ENCODE data around the gene IKBKE. TPM values are rescaled to one million over a fixed set of nuclear protein-coding genes. Genes with fewer than 3 reads are reported as not detected.

Gene IKBKE
- polyA plus RNA-seq, 2 of the 4 experiments (the other 2 are of a cell fraction), result 6.3 to 6.4 TPM

- Histone ChIP-seq H3K4me3 (no peak overlapping the region), H3K27ac (no peak overlapping the region), H3K4me2 (no peak overlapping the region), H3K4me1 (peaks cover 11% of the 10 kb centered on the region; the same call in 2 of the 3 replicates), H3K9me3 (no peaks in the 10 kb centered on the region)
- FAIRE-seq (no peak), DNase-seq (ENCODE audit: low read depth in 1 of 2, low spot score in 1 of 2) (no peak), ATAC-seq (no peak)
- WGBS (ENCODE audit: missing lambda C conversion rate), result 59% methylated on average over 6 of the region's 6 CpGs
- ChIA-PET CTCF (interaction anchor here (0.9 to 10.1 kb wide), 11 partner anchors 7 to 486 kb away, joined by 3 to 121 read pairs (median 6); partner anchors contain the start of gene RASSF5), POLR2A (interaction anchor here (1.0 kb wide), 1 partner anchor 11 kb away, joined by 3 read pairs; the partner anchor contains the start of gene RASSF5)
- no peak for TF ChIP-seq E2F6 (IDR thresholded peaks at IDR 0.05; ENCODE audit: borderline replicate concordance, low read depth)
- TF ChIP-seq NFE2L2 (conservative IDR thresholded peaks at IDR 0.05; ENCODE audit: low read length), result no peak
- no peak for TF ChIP-seq SMC3 (IDR thresholded peaks at IDR 0.05)
- no peak for TF ChIP-seq SREBF2 (IDR thresholded peaks at IDR 0.05)
- TF ChIP-seq ZFP36 (IDR thresholded peaks at IDR 0.05; ENCODE audit: borderline replicate concordance, partially characterized antibody), result no peak
- no peak for TF ChIP-seq ZC3H11A (IDR thresholded peaks at IDR 0.05)
- TF ChIP-seq REST (IDR thresholded peaks at IDR 0.05), result no peak
- TF ChIP-seq BCL3 (IDR thresholded peaks at IDR 0.05), result no peak
- no peak for TF ChIP-seq FOSB (CRISPR knock-in tag; IDR thresholded peaks at IDR 0.05)
Measured at GRCh38 chr1:206496131-206496793, 26.0 kb downstream of the IKBKE start.

- no peak overlapping the region for H3K4me3 ChIP-seq
- peaks cover 16% of the 10 kb centered on the region; the same call in 2 of the 3 replicates for H3K4me1 ChIP-seq
- FAIRE-seq (no peak), DNase-seq (ENCODE audit: low read depth in 1 of 2, low spot score in 1 of 2) (no peak), ATAC-seq (no peak)
- TF ChIP-seq JUNB (IDR thresholded peaks at IDR 0.05), result no peak
- no peak for TF ChIP-seq RAD21 (conservative IDR thresholded peaks at IDR 0.05 in 1 of 2, IDR thresholded peaks at IDR 0.05 in 1 of 2)
- no peak for TF ChIP-seq HES2 (IDR thresholded peaks at IDR 0.05)
- no peak overlapping the region for H3K4me2 ChIP-seq
- WGBS (ENCODE audit: missing lambda C conversion rate), result 75% methylated on average over 4 of the region's 4 CpGs
- no peak overlapping the region for H3K27ac ChIP-seq
- ChIA-PET CTCF (interaction anchor here (0.7 to 10.1 kb wide), 8 partner anchors 5 to 937 kb away, joined by 3 to 121 read pairs (median 6); partner anchors contain the start of gene RASSF5), POLR2A (no interaction called here)
- H3K9me3 ChIP-seq, result no peaks in the 10 kb centered on the region
Measured at GRCh38 chr1:206497363-206497762, 27.1 kb downstream of the IKBKE start.

- H3K4me2 ChIP-seq, result no peak overlapping the region
- H3K4me3 ChIP-seq, result no peak overlapping the region
- POLR2A ChIA-PET, result no interaction called here
Measured at GRCh38 chr1:206497774-206498173, 27.5 kb downstream of the IKBKE start.

More at GRCh38 chr1:206497774-206498173, 27.5 kb downstream of the IKBKE start:
- peaks cover 16% of the 10 kb centered on the region; the same call in 2 of the 3 replicates for H3K4me1 ChIP-seq
- no peak for DNase-seq (ENCODE audit: low read depth in 1 of 2, low spot score in 1 of 2)
- no peak for ATAC-seq
- no peak for TF ChIP-seq PHF8 (IDR thresholded peaks at IDR 0.05; ENCODE audit: borderline replicate concordance, low read depth)
- TF ChIP-seq EHF (CRISPR knock-in tag; IDR thresholded peaks at IDR 0.05), result no peak
- no peak for TF ChIP-seq FOXS1 (CRISPR knock-in tag; IDR thresholded peaks at IDR 0.05)
- no peak overlapping the region for H3K27ac ChIP-seq
- no peak for FAIRE-seq
- CTCF ChIA-PET, result interaction anchor here (0.6 to 10.1 kb wide), 10 partner anchors 4 to 86 kb away, joined by 3 to 121 read pairs (median 8); partner anchors contain the start of gene RASSF5
- H3K9me3 ChIP-seq, result no peaks in the 10 kb centered on the region
- WGBS (ENCODE audit: missing lambda C conversion rate), result 95% methylated on average over 3 of the region's 3 CpGs
